HG02870 (cell line): ENCODE measurements around the gene NBEAL2.
"Not testable (repeated sequence)": the region's sequence is repeated elsewhere in the genome, so short reads cannot be mapped to it uniquely, and the experiment has no call there.

Source experiments
- ATAC-seq: cut with Tn5 transposase; IDR thresholded peaks from one replicate; pipeline ENCODE4 v1.9.1; 2021; ENCODE audit warnings: mild to moderate bottlenecking, moderate library complexity; ENCODE audit not compliant: unreplicated experiment

Gene NBEAL2

DNA sequence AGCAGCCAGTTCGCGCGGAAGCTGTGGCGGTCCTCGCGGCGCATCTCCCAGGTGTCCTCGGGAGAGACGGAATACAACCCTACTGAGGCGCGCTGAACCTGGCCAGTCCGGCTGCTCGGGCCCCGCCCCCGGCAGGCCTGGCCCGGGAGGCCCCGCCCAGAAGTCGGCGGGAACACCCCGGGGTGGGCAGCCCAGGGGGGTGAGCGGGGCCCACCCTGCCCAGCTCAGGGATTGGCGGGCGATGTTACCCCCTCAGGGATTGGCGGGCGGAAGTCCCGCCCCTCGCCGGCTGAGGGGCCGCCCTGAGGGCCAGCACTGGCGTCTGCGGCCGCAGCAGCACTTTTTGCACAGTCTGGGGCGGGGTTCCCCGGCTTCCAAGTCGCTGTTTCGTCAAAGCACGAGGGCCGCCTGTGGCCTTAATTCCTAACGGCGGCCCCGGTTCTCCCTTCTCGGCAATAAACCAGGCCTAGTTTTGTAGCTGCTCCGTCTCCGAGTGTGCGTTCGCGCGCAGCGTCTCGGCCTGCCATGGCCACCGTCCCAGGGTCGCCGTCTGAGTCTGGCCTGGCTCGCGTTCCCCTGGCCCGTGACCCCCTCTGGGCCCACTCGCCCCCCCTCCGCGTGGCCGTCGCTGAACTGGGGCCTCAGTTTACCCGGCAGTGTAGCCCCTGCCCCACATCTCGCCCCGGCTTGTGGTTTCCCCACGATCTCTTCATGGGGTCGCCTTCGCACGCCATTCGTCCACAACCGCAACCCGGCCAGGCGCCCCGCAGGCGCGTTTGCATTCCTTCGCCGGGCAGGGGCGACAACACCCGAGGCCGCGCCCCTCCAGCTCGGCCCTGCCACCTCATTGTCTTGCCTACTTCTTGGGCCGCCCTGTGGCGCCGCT lies 30.0 kb downstream of the NBEAL2 start:
- peak; percentile 71 for ATAC-seq

DNA sequence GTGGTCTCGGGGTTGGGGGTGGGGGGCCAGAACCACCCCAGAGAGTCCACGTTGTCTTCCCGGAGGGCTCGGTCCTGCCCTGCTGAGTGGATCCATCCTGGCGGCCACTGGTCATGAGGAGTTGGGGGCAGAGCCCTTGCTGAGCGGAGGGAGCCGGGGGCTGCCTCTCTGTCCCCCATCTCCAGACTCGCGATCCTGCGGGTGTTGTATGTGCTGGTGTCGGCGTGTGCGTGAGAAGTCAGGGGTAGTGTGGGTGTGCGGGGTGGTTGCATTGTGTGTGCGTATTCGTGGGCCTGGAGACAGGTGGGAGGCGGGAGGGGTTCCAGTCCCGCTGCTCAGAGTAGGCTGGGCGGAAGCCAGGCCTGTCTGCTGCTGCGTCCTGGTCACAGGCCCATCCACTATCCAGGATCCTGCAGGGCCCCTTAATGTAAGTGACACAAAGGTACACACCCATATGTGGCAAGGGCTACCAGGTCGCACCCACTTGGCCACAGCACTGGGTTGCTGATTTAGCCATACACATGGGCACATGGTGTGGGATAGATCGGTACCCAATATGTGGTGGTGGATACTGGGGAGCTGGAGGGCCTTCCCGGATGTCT lies 30.7 kb downstream of the NBEAL2 start:
- ATAC-seq: no peak

DNA sequence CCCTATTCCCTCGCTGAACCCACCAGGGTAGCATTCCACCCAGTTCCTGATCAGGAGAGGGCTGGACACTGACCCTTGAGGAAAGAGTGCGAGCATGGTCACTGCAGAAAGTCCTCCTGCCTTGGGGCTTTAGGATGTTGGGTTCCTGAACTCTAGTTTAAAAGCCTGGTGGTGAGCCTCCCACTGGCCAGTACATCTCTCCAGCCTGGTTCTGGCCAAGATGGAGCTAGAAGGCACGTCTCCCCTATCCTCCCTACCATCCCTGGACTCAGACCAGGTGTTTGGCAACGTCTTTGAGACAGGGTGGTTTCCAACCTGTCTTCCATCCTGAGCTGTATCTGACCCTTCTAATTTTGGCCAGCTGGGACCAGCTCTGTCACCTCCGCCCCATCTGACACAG lies 31.4 kb downstream of the NBEAL2 start:
- ATAC-seq: no peak

DNA sequence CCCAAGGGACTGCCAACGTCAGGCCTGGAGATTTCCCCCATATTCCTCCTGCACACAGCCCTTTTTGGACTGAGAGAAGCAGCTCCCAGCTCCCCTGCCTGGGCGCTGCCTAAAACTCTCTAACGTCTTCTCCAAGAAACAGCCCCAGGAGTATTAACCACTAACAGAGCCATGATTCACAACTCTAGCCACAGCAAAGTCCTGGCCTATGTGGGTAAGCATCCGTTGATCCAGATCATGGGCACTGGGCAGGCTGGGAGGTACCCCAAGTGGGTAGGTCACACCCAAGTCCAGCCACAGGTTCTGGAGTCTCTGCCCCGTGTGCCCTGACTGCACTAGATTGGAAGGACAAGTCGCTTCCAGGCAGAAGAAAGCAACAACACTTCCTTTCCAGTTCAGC lies 31.9 kb downstream of the NBEAL2 start:
- no peak for ATAC-seq

DNA sequence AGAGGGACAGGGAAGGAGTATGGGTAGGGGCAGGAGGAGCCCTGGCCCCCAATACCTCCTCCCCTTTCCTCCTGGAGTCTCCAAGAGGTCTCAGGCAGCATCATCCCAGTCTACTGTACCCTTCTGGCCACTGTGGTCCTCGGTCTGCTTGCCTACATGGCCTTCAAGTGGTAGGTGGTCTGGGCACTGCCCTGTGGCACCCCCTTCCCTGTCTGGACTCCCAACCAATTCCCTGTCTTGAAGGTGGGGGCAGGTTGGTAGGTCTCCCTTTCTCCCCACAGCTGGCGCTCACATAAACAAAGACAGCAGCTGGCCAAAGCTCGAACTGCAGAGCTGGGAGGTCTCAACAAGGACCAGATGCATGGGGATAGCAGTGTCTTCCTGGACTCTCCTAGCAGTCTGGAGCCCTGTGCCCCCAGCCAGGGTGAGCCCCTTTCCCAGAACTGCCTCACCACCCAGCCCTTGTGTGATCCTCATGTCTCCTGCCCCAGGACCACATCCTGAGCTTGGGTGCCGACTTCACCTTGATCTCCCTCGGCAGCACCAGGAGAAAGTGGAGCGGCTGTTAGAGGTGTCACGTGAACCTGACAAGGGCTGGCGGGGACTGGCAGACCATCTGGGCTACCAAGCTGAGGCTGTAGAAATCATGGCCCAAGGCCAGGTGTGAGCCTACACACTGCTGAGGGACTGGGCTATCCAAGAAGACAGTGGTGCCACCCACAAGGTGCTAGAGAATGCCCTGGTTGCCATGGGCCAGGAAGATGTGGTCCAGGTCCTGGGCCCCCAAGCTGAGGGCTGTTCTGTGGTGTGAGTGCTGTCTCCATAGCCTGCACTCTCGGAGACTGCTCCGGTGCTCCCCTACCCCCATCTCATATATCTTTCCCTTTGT lies 33.1 kb downstream of the NBEAL2 start:
- ATAC-seq: no peak

DNA sequence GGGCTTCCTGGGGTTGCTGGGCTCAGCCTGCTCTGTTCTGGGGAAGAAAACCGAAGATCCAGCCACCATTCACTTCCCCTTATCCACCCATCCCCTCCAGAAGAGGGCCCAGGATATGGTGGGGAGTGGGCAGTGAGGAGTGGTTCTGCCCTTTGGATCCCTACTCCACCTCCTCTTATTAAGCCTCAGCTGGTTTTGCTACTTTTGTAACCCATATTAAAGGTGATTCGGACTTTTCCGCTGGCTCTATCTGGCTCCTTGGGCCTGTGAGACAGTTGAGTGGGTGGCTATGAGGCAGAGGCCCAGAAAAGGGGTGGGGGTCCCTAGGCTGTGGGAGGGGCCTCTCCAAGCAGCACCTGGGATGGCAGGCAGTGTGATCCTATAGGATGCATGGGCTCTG lies 33.8 kb downstream of the NBEAL2 start:
- no peak for ATAC-seq

DNA sequence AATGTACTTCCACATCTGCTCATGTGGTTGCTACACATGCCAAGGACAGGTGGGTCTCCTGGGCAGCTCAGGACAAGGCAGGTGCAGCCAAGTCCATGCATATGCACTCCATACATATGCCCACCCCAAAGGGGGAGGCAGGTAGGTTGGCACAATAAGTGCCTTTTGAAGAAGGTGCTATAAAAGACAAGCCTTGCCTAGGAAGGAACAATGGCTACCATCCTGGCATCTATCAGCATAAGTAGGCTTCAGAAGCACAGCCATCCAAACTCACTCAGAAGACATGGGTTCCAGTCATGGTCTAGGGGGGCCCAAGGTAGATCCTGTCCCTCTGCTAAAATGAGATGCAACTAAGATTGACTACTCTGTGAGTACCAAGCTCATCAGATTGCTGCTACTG lies 34.6 kb downstream of the NBEAL2 start:
- ATAC-seq: no peak

DNA sequence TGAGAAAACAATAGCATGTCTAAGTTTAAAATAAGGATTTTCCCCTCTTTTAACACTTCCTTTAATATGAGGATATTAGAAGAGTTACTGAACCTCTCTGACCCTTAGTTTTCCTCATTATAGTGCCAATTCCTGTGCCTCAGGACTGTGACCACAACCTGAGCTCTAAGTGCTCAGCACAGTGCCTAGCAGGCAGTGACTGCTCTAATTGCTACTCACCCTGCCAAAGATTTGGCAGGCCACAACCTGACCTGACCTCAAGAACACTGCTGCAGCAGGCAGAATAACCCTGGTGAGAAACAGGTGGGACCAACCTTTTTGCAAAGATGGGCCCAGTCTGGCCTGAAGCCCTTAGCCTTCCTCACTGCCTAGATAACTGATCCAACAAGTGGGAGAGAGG lies 35.7 kb downstream of the NBEAL2 start:
- ATAC-seq: no peak

DNA sequence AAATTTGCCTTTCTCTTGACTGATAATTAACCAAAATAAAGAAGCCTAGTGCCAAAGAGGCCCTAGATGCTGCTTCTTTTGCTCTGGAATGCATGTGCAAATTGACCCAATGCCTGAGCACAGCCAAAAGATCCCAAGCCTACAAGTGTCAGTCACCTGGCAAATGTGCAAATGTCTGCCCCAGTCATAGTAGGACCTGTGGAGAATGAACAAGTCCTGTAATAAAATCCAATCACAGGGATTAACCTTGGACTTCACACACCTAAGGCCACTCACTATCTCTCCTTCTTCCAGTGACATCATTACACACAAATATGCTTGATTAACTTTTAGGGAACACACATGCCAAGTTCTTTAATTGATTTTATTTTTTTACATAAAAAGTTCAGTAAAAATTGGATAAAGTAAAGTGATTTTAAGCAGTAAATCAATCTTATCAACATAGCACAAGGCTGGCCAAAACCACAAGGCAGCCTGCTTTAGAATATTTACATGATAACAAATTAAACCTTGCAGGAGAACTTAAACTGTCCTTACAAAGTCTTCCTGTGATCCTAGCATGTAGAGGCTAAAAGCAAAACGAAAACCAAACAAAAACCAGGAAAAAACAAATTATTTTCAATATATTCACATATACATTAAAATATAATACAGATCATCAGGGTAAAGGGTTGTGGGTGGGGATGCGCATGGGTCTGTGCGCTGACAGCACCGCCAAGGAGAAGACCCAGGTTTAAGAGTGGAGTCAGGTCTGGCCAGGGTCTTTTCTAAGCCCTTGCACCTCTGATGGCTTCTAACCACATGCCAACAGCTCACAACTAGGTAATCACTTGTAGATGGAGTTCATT lies 36.8 kb downstream of the NBEAL2 start:
- no peak for ATAC-seq

DNA sequence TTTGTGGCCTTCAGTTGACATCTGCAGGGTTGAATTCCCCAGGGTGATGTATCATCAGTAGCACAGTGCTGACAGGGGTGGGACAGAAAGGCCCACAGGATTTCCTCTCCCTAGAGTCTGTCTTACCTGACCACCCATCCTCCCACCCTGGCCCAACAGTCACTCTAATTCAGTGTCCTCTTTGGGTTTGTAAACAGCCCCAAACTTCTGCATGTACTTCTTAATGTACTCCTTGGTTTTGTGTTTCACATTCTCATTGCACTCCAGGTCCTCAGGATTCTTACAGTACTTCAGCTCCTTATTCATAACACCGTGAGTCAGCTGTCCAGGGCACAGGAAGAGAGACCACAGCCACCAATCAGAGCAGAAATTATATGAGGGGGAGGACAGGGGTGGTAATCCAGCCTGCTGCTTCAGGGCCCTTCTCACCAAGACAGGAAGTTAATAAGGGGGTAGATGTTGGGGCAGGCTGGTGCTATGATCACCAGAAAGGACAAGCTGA lies 37.5 kb downstream of the NBEAL2 start:
- ATAC-seq: no peak

DNA sequence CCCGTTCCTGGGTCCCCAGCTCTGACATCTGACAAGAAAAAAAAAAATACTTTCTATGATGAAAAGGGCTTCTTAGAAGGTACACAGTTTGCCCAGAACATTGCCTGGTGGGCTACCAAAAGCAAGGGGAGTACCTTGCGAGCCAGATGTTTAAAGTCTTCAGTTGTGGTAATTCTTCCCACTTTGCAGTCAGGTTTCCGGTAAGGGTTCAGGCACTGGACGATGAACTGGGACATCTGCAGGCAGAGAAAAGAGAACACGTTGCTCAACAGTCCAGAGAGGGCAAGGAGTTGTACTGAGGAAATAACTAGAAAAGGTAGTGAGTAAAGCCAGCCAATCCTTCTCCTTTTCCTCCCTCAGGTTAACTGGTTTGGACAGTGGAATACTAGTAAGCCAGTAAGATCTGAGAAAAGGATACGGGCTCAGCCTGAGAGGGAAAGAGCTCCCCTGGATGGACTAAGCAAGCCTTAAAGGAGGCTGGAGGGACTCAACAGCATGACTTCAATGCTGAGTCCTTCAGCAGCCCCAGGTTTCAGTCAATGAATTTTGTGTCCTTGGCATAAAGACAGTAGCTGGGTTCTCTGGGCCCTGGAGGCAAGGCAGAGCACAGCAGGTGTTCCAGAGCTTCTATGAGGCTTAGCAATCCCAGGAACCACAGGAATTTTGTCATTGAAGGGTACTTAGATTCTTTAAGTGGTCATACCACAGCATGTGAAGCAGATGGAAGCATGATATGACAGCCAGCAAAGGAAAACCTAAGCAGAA lies 38.2 kb downstream of the NBEAL2 start:
- ATAC-seq: no peak

DNA sequence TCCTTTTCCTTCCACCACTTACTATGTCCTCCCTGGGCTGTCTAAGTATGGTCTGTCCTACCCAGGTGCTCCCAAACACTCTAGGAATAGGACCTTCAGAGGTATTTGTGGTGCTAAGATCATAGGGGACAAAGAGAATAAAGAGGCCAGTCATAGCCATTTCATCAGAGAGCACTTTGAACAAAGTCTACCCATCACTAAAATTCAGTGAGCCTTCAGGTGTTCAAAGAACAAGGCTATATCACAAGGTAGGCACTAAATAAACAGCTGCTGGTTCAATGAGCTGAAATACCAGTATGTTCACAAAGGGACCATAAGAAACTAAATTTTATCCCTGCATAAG lies 38.8 kb downstream of the NBEAL2 start:
- ATAC-seq: no peak

DNA sequence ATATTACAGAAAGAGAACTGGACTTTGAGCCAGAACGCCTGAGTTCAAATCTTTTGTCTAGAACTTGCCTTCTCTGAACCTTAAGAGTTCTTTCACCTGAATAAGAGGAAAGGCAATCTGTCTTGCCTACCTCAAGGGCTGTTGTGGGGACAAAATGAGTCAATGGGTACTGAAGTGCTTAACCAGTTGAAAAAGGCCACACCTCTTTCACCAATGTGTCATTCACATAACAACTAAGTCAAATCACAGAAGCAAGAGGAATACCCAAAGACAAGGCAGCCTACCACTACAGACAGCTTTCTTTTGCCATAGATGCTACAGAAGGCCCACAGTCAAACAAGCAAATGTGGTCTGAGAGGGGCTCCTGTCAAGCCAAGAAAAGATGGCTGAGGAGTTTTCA lies 39.7 kb downstream of the NBEAL2 start:
- peak; percentile 72 for ATAC-seq

DNA sequence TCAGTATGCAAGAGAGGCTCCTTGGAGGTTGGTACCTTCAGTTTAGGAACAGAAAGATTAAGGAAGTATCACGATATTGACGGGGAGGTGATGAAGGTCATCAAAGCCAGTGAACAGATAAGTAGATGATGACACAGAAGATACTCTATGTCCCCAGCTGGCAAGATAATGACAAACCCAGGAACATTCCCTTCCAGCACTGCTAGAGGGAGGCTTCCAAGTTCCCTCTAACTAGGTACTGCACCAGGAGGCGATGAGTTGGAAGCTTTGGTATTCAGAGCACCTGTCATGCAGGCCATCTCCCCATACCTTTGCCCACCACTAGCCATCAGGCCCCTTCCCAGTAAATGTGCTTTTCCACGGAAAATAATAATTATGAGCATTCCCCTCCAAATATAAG lies 40.8 kb downstream of the NBEAL2 start:
- no peak for ATAC-seq

DNA sequence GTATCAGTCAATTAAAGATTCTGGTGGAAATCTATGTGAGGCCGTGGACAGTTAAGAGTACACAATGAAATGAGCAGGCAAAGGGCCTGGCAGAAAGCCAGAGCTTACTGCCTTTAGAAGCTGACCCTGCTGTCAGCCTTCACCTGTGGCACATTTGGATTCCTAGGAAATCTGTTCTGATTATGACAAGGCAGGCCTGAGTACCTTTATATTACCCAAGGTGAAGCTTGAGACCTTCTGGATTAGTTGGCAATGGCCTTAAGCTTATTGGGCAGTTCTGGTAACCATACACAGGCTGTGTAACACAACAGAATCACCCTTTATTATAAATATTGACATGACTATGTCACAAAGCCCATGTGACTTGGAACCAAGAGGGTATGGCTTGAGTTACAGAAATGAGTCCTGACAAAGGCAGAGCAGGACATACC lies 43.2 kb downstream of the NBEAL2 start:
- no peak for ATAC-seq

DNA sequence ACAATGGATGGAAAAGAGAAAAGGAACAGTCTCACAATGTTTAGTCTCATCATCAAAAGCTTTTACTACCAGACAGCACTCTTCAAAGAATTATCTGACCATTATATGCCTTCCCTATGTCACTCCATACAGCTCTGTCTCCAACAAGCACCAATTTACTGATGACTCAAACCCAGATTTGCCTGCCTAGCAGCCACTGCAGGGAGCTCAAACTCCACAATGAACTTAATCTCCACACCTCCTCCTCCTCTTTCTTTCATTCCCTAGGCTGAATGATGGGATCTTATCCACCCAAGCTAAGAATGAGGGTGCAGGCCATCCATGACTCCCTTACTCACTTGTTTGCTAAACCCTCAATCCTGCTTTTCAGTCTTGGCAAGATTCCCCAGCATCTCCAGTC lies 45.5 kb downstream of the NBEAL2 start:
- no peak for ATAC-seq

DNA sequence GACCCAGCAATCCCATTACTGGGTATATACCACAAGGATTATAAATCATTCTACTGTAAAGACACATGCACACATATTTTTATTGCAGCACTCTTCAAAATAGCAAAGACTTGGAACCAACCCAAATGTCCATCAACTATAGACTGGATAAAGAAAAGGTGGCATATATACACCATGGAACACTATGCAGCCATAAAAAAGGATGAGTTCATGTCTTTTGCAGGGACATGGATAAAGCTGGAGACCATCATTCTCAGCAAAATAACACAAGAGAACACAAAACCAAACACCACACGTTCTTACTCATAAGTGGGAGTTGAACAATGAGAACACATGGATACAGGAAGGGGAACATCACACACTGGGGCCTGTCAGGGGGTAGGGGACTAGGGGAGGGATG lies 47.0 kb downstream of the NBEAL2 start:
- ATAC-seq: not testable (repeated sequence)

DNA sequence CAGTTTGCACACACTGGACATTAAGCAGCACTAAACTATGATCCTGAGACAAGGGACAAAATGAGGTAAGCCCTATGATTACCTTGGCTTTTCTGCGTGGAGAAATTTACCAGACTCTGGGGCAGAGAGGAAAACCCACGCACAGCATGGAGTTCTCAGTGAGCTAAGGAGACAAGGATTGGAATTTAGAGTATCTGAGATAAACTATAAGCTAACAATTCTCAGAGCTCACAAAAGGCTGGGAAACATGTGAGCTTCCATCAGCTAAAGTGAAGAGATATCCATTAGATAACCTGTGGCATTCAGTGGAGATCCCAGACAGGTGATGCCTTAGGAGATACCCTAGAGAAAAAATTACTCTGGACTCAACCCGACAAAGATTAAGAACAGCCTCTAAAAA lies 48.7 kb downstream of the NBEAL2 start:
- ATAC-seq: no peak

DNA sequence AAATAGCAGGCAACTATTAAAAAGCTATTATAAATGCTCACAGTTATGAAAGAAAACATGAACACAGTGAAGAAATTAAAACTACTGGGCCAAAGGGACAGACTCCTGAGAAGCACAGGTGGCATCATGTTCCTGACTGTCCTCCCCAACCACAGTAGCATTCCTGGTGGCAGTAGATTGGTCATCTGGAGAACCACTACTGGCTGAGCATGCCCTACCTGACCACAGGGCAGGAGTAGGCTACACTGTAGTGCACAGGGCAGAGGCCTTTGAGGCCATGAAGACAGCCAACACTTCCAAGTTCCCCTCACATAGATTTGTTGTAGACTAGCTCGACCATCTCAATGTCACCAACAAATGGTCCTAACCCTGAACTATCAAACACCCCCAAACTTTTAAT lies 49.2 kb downstream of the NBEAL2 start:
- ATAC-seq: no peak

DNA sequence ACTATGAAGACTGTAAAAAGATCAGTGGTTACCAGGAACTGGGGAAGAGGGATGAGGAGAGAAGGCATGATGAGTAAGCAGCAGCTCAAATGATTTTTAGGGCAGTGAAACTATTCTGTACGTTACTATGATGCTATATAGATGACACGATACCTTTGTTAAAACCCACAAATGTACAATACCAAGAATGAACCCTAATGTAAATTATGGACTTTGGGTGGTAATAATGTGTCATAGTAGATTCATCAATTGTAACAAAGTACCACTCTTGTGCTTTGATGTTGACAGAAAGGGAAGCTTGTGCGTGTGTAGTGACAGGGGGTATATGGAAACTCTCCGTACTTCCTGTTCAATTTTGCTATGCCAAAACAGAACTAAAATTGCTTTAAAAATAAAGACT lies 51.6 kb downstream of the NBEAL2 start:
- ATAC-seq: not testable (repeated sequence)
